HG02623 (cell line): ENCODE measurements around the gene KRTAP5-6.
"Not testable (repeated sequence)": the region's sequence is repeated elsewhere in the genome, so short reads cannot be mapped to it uniquely, and the experiment has no call there.

Source experiments
- ATAC-seq: cut with Tn5 transposase; IDR thresholded peaks from one replicate; pipeline ENCODE4 v1.9.1; 2021; ENCODE audit warnings: moderate library complexity; ENCODE audit not compliant: unreplicated experiment

The KRTAP5-6 gene

DNA sequence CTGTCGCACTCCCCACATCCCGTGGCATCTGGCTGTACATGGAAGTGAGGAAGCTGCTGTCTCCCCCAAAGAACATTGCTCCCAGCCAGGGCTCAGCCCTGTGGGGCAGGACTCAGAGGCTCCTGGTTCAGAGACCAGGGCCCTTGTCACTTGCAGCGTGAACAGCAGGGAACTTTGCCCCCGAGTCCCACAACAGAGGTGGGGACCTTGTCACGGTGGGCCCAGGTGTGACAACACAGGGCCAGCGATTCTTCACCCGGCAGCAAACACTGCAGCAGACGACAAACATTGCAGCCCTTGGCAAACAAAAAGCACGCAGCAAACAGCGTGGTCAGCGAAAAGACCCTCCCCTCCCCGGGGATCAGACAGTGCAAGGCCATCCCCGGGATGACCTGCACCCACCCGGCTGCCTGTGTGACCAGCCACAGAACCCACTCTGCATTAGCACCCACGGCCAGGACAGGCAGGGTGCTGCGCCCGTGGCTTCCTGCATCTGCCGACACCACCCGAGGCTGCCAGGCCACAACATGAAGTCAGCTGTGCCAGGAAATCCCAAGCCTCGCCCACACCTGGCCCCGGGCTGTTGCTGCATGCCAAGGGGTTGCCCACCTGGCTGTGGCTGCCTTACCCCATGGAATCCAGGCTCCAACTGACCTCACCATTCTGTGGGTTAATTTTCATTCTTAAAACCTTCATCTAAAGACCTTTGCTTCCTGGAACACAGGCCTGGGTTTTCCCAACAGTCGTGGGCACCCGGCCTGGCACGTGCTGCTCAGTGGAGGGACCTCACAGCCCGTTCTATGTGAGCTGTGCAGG is 35.3 kb upstream of the KRTAP5-6 start:
- not testable (repeated sequence) for ATAC-seq

GRCh38 chr11:1662699-1663283 is 34.2 kb upstream of the KRTAP5-6 start:
- not testable (repeated sequence) for ATAC-seq

- ATAC-seq = no peak
These were observed 31.7 kb upstream of the KRTAP5-6 start for GRCh38 chr11:1665313-1665712.

GRCh38 chr11:1667121-1667850 is 29.7 kb upstream of the KRTAP5-6 start:
- ATAC-seq = no peak

DNA sequence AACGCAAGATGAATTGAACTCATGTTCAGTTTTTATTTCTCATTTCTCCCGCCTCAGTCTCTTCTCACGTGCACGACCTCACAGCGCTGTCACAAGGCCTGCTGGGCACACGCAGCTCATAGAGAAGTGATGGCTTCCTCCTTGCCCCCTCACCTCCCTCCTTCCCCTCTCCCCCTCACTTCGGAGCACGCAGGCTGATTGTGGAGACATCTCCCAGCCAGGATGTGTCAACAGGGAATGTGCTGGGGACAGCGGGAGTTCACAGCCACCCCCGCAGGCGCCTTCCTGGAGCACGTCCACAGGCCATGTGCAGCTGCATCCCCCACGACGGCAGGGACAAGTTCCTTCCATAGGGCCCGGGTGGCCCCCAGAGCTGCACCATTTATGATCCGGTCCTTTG is 29.1 kb upstream of the KRTAP5-6 start:
- ATAC-seq = no peak

- ATAC-seq = no peak
These were observed 28.0 kb upstream of the KRTAP5-6 start for GRCh38 chr11:1668911-1669473.

GRCh38 chr11:1669546-1670218 is 27.3 kb upstream of the KRTAP5-6 start:
- ATAC-seq = no peak

DNA sequence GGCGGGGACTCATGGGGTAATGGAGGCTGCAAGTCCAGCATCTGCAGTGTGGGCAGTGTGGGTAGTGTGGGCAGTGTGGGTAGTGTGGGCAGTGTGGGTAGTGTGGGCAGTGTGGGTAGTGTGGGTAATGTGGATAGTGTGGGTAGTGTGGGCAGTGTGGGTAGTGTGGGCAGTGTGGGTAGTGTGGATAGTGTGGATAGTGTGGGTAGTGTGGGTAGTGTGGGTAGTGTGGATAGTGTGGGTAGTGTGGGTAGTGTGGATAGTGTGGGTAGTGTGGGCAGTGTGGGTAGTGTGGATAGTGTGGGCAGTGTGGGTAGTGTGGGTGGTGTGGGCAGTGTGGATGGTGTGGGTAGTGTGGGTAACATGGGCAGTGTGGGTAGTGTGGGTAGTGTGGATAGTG is 26.5 kb upstream of the KRTAP5-6 start:
- ATAC-seq = not testable (repeated sequence)

DNA sequence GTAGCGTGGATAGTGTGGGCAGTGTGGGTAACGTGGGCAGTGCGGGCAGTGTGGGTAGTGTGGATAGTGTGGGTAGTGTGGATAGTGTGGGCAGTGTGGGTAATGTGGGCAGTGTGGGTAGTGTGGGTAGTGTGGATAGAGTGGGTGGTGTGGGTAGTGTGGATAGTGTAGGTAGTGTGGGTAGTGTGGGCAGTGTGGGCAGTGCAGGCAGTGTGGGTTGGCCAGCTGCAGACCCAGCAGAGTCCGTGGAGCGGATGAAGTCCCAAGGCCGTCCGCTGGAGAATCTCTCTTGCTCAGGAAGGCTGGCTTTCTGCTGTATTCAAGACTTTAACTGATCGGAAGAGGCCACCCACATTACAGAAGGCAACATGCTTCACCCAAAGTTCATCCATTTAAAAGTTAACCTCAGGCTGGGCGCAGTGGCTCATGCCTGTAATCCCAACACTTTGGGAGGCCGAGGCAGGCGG is 26.1 kb upstream of the KRTAP5-6 start:
- no peak for ATAC-seq

- no peak for ATAC-seq
These were observed 25.3 kb upstream of the KRTAP5-6 start for GRCh38 chr11:1671658-1672057.

DNA sequence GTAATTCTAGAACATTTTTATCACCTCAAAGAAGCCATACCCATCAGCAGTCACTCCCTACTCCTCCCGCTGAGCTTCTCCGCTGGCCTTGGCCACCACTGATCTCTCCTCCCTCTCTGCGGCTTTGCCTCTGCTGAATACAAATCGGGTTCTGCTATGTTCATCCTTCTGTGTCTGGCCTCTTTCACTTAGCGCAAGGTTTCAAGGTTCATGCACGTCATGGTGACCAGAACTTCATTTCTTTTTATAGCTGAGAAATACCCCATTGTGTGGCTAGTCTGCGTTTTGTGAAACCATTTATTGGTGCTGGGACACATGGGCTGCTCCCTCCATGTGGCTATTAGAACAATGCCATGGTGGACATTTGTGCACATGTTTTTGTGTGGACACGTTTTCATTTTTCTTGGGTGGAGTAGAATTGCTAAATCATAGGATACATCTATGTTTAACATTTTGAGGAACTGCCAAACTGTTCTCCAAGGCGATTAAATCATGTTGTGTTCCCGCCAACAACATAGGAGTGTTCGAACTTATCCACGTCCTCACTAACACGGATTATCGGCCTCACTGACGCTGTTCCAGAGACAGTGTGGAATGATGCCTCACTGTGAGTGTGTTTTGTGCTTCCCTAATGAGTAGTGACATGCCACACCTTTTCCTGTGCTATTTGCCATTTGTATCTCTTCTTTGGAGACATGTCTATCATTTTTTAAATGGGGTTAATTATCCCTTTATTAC is 24.2 kb upstream of the KRTAP5-6 start:
- no peak for ATAC-seq

DNA sequence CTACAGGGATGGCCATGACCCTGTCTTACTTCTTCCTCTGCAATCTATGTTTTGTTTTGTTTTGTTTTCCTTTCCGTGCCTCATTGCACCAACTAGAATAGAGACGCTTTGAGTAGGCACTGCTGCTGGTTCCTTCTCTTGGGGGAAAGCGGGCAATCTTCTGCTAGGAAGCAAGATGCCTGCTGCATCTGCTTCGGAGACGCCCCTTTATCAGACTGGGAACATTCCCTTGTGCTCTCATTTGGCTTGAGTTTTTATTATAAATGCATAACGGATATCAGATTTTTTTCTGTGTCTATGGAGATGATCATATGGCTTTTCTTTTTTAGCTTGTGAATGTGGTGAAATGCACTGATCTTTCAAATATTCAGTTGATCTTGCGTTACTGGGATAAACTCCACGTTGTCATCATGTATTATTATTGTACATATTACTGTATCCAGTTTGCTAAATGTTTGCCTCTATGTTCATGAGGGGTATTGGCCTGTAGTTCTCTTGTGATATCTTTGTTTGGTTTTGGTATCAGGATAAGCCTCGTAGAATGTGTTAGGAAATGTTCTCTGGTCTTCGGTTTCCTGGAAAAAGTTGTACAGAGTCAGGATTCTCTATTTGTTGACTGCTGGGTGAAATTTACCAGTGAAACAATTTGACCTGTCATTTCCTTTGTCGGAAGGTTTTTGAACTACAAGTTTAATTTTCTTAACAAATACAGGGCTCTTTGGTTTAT is 23.4 kb upstream of the KRTAP5-6 start:
- no peak for ATAC-seq

DNA sequence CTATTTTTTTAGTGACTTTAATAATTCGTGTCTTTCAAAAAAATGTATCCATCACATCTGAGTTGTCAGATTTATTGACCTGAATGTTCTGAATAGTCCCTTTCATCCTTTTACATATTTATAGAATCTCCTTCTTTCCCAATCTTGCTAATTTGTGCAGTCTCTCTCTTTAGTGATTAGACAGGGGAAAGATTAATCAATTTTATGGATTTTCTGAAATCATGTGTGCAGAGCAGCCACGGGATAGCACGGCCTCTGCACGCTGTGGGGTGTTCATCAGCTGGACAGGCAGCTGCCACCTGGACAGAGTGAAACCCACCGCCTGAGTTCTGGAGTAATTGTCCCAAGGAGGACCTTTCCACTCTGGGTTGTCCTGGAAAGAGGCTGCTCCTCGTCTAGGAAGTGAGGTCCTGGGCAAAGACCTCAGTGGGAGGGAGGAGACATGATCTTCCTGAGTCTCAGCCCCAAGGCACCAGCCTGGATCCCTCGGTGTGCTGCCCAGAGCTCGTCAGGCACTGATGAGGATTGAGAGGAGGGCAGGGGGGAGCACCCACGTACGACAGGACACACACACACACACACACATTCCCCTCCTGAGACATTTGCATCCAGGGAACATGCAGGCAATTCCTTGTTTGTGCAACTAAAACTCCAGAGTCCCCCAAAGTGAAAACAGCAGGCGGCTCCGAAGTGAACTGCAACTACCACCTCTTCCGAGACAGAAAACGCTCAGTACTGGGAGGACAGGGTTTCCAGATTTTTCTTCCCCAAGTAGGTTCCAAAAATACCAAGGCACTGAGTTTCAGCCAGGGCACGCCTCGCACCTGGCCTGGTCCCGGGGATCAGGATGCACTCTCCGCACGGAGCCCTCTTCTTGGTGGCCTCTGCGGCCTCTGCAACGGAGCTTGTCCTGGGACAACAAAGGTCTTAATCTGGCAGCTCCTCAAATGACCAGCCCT is 22.5 kb upstream of the KRTAP5-6 start:
- no peak for ATAC-seq

- no peak for ATAC-seq
These were observed 21.3 kb upstream of the KRTAP5-6 start for GRCh38 chr11:1675536-1676228.

DNA sequence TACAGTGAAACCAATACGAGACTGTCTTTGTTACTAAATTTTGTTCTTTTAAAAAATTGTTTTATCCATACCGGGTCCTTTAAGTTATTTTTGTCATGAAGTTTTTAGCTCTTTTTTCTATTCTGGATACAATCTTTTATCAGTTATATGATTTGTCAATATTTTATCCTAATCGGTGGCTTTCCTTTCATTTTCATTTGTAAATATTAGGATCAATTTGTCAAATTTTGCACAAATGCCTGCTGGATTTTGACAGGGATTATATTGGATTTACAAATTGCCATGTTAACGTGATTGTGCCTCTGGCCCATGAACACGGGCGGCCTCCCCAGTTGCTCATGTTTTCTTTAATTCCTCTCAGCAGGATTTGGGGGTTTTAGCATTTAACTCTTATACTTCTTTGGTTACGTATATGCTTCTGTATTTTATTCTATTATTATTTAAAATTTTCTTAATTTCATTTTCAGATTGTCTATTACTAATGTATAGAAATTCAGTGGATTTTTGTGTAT is 20.7 kb upstream of the KRTAP5-6 start:
- ATAC-seq = no peak

- ATAC-seq = no peak
These were observed 17.1 kb upstream of the KRTAP5-6 start for GRCh38 chr11:1679881-1680280.

GRCh38 chr11:1682225-1682905 is 14.6 kb upstream of the KRTAP5-6 start:
- no peak for ATAC-seq
